Activated CD8-positive, alpha-beta memory T cell treated with anti-CD3 and anti-CD28 coated beads for 48 hours (primary cell): Measurements from ENCODE around the gene S100A13.
"Not testable (repeated sequence)": the region's sequence is repeated elsewhere in the genome, so short reads cannot be mapped to it uniquely, and the experiment has no call there.

ENCODE experiments used
- DNase-seq, 3 experiments: peaks; one replicate each; pipeline ENCODE4 v3.0.0-alpha.2; 2020; ENCODE audit warnings: low read depth in 2 of 3, low spot score in 2 of 3

Gene S100A13

DNA sequence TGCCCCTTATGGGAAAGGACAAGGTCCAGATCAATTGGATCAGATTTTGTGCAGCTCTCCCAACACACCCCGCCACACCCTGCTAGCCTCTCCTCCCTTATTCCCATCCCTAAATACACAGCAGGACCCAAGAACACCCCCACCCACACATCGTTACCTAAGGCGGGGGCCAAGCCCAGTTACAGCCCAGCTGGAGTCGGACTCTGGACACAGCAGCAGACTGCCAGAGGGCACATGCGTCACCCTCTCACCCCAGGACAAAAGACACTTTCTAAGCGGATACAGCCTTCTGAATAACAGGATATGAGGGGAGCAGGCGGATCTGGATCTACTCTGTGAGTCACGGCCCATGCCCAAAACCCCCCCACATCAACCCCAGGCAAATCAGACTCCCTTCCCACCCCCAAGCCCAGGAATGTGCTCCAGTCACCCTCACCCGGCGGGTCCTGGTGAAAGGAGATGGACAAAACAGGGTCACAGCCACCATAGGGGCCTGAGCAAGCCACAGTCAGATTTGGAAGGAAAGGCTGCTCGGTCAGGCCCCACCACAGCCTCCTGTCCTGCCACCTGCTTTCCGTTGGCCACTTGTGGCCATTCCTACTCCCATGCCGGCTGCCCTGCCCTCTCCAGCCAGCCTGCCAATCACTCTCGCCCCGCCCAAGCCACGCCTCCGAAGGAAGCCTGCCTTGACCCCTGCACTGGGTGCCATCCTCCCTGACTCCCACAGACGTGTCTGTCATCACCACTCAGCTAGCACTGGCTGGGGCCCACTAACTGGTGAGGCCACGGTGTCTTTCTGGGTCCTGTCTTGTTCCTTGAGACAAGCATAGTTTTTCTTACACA lies 18.3 kb downstream of the S100A13 start:
- no peak for DNase-seq

DNA sequence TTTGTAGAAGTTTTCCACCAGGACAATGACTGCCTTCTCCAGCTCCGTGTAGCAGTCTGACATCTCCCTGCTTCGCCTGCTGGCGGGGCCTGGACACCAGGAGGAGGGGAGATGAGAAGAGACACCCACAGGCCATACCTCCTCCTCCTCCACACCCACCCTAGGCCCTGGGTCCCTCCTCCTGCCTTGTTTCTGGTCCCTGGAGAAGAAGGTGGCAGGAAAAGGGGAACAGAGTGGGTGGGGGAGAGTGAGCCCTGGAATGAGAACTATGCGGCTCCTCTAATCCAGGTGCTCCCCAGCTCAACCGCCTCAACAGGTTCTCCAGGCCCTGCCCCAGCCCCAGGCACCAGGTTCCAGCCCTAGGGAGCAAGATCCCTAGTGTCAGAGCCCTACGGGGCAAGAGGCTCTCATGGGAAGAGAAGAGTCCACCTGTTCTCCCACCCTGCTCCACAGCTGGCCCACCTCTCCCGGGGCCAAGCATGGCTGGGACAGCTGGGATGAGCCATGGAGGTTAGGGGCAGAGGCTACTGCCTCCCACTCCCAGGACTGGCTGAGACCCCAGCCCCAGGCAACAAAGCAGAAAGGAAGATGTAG lies 19.1 kb downstream of the S100A13 start:
- no peak for DNase-seq

DNA sequence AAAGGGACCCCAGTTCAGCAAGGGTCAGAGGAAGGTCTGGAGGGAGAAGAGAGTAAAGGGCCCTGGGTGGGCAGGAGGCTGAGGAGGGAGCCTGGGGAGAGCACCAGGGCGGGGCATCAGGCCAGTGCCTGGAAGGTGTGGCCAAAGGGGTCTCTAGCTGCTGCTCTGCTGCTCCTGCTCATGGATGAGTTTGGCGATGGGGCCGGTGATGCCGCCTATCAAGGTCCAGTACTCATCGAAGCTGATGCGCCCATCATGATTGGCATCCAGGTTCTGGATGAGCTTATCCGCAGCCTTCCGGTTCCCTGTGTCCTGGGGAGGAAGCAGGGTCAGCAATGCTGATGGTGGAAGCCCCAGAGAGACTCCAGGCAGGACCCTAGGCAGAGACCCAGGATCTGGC lies 19.9 kb downstream of the S100A13 start:
- DNase-seq, result no peak

DNA sequence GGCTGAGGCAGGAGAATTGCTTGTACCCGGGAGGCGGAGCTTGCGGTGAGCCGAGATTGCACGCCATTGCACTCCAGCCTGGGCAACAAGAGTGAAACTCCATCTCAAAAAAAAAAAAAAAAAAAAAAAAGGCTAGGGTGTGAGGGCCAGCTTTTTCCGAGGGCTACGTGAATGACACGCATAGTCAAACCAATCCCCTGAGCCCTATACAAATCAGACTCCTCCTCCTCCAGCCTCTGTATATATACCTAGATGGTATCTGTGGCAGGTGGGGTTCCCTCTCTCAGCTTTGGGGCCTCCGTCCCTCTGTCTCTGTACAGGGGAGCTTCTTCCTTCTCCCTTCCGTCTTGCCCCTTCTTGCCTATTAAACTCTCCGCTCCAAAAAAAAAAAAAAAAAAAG lies 21.1 kb downstream of the S100A13 start:
- DNase-seq, result no peak

DNA sequence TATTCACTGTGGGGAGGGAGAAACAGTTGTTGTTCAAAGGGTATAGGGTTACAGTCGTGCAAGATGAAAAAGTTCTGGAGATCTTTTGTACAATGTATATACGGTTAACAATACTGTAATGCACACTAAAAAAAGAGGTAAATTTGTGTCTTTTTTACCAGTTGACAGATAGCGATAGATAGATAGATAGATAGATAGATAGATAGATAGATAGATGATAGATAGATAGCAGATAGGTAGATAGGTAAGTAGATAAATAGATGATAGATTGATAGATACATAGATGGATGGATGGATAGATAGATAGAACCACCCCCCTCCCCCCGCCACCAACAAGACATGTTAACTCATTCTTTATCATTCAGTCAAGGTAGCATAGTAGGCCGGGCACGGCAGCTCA lies 24.6 kb downstream of the S100A13 start:
- no peak for DNase-seq

DNA sequence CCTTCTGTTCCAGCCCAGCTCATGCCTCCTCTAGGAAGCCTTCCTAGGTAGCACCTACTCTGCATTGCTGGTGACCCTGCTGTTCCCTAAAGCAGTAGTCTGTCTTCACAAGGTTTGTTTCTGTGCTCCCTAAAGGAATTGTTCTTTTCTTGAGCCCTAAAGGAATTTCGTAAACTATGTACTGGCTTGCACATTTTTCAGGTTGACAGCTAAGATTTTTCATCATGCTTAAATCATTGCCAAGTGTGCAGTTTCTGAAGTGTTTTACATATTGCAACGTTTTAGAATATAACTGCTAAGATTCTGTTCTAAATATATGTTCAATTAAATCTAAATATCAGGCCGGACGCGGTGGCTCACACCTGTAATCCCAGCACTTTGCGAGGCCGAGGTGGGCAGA lies 27.5 kb downstream of the S100A13 start:
- no peak for DNase-seq

DNA sequence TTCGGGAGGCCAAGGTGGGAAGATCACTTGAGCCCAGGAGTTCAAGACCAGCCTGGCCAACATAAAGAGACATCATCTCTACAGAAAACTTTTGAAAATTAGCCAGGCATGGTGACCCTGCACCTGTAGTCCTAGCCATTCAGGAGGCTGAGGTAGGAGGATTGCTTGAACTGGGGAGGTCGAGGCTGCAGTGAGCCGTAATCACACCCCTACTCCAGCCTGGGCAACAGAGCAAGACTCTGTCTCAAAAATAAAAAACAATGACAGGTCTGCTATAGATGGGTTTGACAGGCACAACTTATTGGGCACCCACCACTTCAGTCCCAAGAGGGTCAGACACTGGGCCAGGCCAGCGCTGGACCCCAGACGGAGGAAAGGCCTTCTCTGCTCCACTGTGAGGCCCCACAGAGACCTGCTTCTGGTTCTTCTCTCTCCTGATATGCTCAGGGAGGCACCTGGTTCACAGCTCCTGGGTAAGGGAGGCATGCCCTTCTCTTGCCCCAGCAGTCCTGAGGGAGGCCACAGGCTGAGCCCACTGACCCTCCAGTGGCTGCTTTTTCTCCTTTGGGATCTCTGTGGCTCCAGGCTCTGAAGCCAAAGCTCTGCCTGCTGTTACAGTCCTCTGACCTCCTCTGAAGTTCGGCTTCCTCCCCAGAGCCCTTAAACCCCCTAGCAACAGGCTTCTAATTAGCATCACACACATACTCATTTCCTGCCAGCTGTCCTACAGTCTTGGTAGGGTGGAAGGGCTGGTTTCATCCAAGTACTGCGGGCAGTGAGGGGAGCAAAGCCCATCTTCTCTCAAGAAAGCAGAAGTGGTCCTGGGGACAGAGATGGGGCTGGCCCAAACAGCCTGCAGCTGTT lies 28.8 kb downstream of the S100A13 start:
- DNase-seq, result no peak

DNA sequence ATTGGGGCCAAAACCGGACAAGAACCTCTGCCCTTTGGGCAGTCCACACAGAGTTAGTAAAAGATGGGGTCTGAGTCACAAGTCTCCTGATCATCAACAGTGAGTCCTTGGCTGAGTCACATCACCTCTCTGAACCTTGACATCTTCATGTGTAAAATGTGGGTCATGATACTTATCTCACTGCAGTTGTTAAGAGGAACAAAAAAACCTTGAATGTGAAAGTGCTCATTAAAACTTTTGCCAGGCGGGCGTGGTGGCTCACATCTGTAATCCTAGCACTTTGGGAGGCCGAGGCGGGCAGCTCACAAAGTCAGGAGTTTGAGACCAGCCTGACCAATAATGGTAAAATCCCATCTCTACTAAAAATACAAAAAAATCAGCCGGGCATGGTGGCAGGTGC lies 30.1 kb downstream of the S100A13 start:
- no peak for DNase-seq

DNA sequence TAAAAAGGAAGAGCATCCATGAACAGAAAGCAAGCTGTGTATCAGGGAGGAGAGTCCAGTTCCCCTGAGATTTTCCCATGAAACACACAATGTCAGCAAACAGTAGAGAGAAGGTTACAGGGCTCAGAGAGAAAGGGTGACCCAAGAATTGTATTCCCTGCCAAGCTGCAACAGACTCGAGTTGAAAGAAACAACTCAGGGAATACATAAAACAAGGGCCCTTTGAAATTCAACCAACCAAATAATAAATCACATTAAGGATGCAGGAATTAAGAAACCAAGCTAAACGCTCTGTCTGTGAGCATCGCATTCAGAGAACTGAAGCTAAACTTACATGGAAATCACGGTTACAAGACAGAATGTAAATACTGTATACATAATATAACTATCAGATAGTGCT lies 34.6 kb downstream of the S100A13 start:
- DNase-seq, result no peak

DNA sequence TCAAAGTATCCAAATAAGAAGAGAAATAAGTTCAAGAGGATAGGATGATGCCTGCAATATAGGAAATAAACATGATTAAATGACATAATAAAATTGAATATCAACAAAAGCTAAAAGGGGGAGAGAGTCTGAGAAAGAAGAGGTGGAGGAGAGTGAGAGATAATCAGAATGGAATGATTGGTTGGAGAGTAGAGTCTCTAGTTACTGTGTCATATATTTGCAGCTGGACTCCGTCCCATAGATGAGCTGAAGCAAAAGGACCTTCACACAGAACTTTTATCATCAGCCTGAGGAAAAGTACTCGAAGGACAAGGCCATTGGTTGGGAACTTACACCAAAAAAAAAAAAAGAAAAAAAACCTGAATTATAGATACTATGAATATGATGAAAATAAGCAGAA lies 38.8 kb downstream of the S100A13 start:
- DNase-seq, result no peak

DNA sequence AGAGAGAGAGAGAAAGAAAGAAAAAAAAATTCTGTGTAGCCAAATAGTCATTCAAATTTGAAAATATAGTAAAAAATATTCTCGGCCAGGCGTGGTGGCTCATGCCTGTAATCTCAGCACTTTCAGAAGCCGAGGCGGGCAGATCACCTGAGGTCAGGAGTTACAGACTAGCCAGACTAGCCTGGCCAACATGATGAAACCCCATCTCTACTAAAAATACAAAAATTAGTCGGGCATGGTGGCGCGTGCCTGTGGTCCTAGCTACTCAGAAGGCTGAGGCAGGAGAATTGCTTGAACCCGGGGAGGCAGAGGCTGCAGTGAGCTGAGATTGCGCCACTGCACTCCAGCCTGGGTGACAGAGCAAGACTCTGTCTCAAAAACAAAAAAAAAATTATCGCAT lies 39.3 kb downstream of the S100A13 start:
- DNase-seq, result not testable (repeated sequence)

DNA sequence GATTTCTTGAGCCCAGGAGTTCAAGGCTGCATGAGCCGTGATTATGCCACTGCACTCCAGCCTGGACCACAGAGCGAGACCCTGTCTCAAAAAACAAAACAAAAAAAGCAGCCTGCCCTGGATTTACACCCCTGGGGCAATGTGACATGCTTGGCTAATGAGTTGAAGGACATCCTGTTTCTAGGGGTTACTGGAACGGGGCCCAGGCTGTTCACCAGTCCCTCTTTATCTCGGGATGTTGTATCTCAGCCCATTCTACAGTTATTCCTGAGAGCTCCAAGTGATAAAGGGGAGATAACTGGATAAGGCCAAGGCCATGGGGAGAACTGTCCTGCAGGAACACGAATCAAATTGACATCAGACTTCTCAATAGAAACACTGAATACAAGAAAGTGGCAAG lies 40.0 kb downstream of the S100A13 start:
- no peak for DNase-seq

DNA sequence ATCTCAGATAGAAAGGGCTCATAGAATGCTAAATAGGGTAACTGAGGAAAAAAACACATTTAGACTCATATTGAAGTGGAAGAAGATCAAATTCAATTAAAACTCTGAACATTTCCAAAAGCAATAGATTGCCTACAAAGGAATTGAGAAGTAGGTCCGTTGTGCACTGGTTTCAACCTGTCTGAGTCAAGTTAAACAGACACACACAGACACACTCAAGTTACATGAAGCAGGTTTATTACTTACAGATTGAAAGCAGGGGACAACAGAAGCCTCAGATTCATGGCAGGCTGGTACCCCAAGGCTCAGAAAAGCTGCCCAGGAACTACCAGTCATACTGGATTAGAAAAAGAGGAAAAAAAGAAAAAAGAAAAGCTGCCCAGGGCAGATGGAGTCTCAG lies 41.0 kb downstream of the S100A13 start:
- no peak for DNase-seq

DNA sequence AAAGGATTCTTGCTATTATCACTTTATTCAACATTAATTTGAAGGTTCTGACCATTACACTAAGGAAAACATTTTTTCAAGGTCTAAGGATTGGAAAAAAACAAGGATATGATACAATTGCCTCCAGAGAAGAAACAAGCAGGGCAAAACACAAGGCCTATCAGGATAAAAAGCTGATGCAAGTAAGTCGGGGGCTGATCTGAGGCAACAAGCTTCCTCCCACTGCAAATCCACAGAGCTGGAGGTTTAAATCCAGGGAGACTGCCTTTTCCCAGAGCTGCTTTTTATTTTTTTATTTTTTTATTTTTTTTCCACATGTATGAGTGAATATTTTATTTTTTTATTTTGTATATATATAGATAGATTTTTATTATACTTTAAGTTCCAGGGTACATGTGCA lies 42.3 kb downstream of the S100A13 start:
- DNase-seq, result no peak

DNA sequence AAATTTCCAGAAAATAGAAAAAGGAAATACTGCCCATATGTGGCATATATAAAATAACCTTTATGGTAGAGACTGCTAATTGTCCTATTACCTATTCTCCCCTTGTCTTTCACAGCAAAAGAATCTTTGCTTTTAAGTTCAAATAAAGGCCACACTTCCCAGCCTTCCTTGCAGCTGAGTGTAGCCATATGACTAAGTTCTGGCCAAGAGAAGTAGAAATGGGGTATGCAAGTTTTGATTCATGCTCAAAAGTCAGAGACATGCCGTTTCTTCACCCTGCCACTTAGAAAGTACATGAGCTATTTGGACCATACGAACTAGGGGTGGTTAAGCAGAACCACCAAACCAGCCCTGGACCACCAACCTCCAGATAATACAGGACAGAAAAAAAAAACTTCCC lies 43.3 kb downstream of the S100A13 start:
- no peak for DNase-seq

DNA sequence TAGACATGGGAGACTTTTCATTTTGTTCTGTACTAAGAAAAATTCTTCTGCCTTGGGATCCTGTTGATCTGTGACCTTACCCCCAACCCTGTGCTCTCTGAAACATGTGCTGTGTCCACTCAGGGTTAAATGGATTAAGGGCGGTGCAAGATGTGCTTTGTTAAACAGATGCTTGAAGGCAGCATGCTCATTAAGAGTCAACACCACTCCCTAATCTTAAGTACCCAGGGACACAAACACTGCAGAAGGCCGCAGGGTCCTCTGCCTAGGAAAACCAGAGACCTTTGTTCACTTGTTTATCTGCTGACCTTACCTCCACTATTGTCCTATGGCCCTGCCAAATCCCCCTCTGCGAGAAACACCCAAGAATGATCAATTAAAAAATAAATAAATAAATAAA lies 43.8 kb downstream of the S100A13 start:
- not testable (repeated sequence) for DNase-seq

DNA sequence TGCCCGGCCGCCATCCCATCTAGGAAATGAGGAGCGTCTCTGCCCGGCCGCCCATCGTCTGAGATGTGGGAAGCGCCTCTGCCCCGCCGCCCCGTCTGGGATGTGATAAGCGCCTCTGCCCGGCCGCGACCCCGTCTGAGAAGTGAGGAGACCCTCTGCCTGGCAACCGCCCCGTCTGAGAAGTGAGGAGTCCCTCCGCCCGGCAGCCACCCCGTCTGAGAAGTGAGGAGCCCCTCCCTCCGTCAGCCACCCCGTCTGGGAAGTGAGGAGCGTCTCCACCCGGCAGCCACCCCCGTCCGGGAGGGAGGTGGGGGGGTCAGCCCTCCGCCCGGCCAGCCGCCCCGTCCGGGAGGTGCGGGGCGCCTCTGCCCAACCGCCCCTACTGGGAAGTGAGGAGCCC lies 44.5 kb downstream of the S100A13 start:
- not testable (repeated sequence) for DNase-seq

DNA sequence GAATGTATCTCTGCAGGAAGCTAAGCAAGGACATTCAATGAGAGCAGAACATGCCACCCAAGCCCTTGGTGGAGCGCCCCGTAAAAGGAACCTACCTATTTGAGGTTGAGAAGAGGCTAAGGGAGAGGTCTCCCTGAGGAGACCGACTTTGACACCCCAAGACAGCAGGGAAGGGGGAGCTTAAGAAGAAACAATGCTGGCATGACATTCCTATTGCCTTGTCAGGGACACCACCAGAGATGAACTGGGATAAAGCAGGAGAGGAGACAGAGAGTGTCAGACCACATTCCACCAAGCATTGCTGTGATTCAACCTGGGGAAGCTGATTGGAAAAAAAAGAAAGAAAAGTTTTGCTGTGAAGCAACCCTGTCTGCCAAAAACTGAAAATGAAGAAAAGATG lies 48.4 kb downstream of the S100A13 start:
- no peak for DNase-seq

DNA sequence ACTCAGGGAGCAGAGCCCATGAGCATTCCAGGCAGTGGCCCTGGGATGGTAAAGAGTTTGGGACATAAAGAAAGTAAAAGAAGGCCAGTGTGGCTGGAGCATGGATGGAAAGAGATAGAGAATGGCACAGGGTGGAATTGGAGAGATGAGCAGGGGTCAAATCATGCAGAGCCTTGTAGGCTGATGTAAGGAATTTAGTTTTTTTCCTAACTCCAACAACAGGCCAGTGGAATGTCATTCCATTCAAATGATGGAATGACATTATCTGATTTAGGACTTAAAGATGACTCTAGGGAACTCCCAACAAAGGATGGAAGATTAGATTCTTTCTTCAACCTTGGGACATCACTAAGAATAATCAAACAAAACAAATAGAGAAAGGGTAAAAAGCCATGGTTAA lies 48.8 kb downstream of the S100A13 start:
- no peak for DNase-seq

DNA sequence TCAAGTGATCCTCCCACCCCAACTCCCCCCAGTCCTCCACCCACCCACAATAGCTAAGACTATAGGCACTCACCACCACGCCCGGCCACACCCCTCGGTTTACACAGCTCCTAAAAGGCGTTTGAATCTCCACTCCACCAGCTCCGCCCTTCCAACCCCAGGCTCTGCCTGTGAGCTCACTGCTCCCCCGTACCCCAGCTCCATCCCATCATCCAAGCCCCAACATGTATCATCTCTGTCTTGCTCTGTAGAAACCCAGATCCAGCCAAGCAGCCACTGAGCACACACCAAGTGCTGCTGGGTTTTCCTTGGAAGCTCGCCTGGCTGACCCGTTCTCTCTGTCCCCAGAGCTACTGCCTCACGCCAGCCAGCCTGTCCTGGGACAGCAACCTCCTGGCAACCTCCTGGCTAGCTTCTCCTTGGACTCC lies 49.7 kb downstream of the S100A13 start:
- DNase-seq, result no peak

DNA sequence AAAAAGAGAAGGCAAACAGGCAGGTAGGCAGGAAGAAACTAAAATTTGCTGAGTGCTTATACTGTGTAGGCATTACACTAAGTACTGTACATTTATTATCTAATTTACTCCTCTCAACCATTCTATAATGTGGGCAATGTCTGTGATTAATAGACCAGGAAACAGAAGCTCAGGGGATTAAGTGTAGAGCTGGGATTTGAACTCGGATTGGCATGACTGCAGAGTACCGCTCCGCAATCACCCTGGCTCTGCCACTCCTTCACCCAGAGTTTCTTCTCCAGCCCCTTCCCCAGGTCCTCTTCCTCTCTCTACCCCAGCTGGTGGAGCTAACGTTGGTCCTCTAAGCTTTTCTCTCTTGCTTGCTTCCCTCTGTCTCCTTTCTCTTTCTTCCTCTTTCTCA lies 50.2 kb downstream of the S100A13 start:
- no peak for DNase-seq

DNA sequence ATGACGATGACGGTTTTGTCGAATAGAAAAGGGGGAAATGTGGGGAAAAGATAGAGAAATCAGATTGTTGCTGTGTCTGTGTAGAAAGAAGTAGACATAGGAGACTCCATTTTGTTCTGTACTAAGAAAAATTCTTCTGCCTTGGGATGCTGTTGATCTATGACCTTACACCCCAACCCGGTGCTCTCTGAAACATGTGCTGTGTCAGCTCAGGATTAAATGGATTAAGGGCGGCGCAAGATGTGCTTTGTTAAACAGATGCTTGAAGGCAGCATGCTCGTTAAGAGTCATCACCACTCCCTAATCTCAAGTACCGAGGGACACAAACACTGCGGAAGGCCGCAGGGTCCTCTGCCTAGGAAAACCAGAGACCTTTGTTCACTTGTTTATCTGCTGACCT lies 51.8 kb downstream of the S100A13 start:
- DNase-seq, result not testable (repeated sequence)
